Measurements from ENCODE around the gene ISOC2. TPM values are rescaled to one million over a fixed set of nuclear protein-coding genes. Genes with fewer than 3 reads are reported as not detected.
"Not testable (repeated sequence)": the region's sequence is repeated elsewhere in the genome, so short reads cannot be mapped to it uniquely, and the experiment has no call there.

Gene ISOC2
- total RNA-seq, 3 donors from 2014 or later (not counting 1 experiment from before 2014, with no cell fraction given) = 7.2 to 12.4 (median 9.5) TPM

GRCh38 chr19:55497763-55498162, 36.3 kb upstream of the ISOC2 start:
- no peaks in the 10 kb centered on the region for H3K36me3 Mint-ChIP-seq
- no peaks in the 10 kb centered on the region for H3K36me3 ChIP-seq (ENCODE audit: control insufficient read depth, insufficient read depth, low read length)
- no peaks in the 10 kb centered on the region for H3K9me3 Mint-ChIP-seq
- no peak for DNase-seq
- no peaks in the 10 kb centered on the region for H3K9me3 ChIP-seq (ENCODE audit: control insufficient read depth, insufficient read depth, low read length)
- no peak overlapping the region for H3K27ac Mint-ChIP-seq
- ATAC-seq = no peak
- H3K27me3 Mint-ChIP-seq (ENCODE audit: low read depth in 2 of 2) = no peaks in the 10 kb centered on the region
- no peaks in the 10 kb centered on the region for H3K4me1 ChIP-seq (ENCODE audit: control insufficient read depth, insufficient read depth, low read length)
- H3K27me3 ChIP-seq (ENCODE audit: control insufficient read depth, insufficient read depth, low read length) = no peaks in the 10 kb centered on the region
- intact Hi-C loops (cut with micrococcal nuclease) = no loop called here
- TF ChIP-seq CTCF (IDR thresholded peaks at IDR 0.05) = no peak
- WGBS (ENCODE audit: insufficient coverage) = 94% methylated on average over 13 of the region's 13 CpGs
- no peak overlapping the region for H3K27ac ChIP-seq (ENCODE audit: low read length)
- no peak overlapping the region for H3K4me3 Mint-ChIP-seq
- no peaks in the 10 kb centered on the region for H3K4me1 Mint-ChIP-seq
- H3K4me3 ChIP-seq (ENCODE audit: low read length) = no peak overlapping the region

GRCh38 chr19:55496820-55497219, 35.4 kb upstream of the ISOC2 start:
- 87% methylated on average over 10 of the region's 10 CpGs for WGBS (ENCODE audit: insufficient coverage)
- H3K36me3 ChIP-seq (ENCODE audit: control insufficient read depth, insufficient read depth, low read length); H3K9me3 Mint-ChIP-seq; H3K4me1 Mint-ChIP-seq; DNase-seq; ATAC-seq; H3K4me3 ChIP-seq (ENCODE audit: low read length); H3K27me3 Mint-ChIP-seq (ENCODE audit: low read depth in 2 of 2); H3K27ac ChIP-seq (ENCODE audit: low read length); H3K4me3 Mint-ChIP-seq; intact Hi-C loops (cut with micrococcal nuclease); H3K36me3 Mint-ChIP-seq; H3K9me3 ChIP-seq (ENCODE audit: control insufficient read depth, insufficient read depth, low read length); H3K27ac Mint-ChIP-seq; H3K27me3 ChIP-seq (ENCODE audit: control insufficient read depth, insufficient read depth, low read length); H3K4me1 ChIP-seq (ENCODE audit: control insufficient read depth, insufficient read depth, low read length): not testable (repeated sequence)

GRCh38 chr19:55495646-55496349, 34.4 kb upstream of the ISOC2 start:
- DNase-seq = no peak
- peaks cover 0 to 6% of the 10 kb centered on the region in 2 donors for H3K27me3 Mint-ChIP-seq (ENCODE audit: low read depth in 2 of 2)
- Histone ChIP-seq H3K36me3 (ENCODE audit: control insufficient read depth, insufficient read depth, low read length) (no peaks in the 10 kb centered on the region), H3K4me3 (ENCODE audit: low read length) (no peak overlapping the region), H3K27ac (ENCODE audit: low read length) (no peak overlapping the region), H3K4me1 (ENCODE audit: control insufficient read depth, insufficient read depth, low read length) (no peaks in the 10 kb centered on the region), H3K27me3 (ENCODE audit: control insufficient read depth, insufficient read depth, low read length) (no peaks in the 10 kb centered on the region), H3K9me3 (ENCODE audit: control insufficient read depth, insufficient read depth, low read length) (no peaks in the 10 kb centered on the region)
- H3K27ac Mint-ChIP-seq = no peak overlapping the region
- no peaks in the 10 kb centered on the region for H3K36me3 Mint-ChIP-seq
- intact Hi-C loops (cut with micrococcal nuclease) = no loop called here
- no peak overlapping the region for H3K4me3 Mint-ChIP-seq
- no peak for ATAC-seq
- no peak for TF ChIP-seq CTCF (IDR thresholded peaks at IDR 0.05)
- no peaks in the 10 kb centered on the region for H3K4me1 Mint-ChIP-seq
- WGBS (ENCODE audit: insufficient coverage) = 90% methylated on average over 11 of the region's 11 CpGs
- no peaks in the 10 kb centered on the region for H3K9me3 Mint-ChIP-seq

- WGBS (ENCODE audit: insufficient coverage) = 53% methylated on average over 19 of the region's 22 CpGs
- Histone ChIP-seq H3K27ac (ENCODE audit: low read length) (no peak overlapping the region), H3K27me3 (ENCODE audit: control insufficient read depth, insufficient read depth, low read length) (no peaks in the 10 kb centered on the region), H3K4me3 (ENCODE audit: low read length) (no peak overlapping the region), H3K36me3 (ENCODE audit: control insufficient read depth, insufficient read depth, low read length) (no peaks in the 10 kb centered on the region), H3K4me1 (ENCODE audit: control insufficient read depth, insufficient read depth, low read length) (no peaks in the 10 kb centered on the region), H3K9me3 (ENCODE audit: control insufficient read depth, insufficient read depth, low read length) (no peaks in the 10 kb centered on the region)
- Mint-ChIP-seq H3K27me3 (ENCODE audit: low read depth in 2 of 2) (peaks cover 0 to 6% of the 10 kb centered on the region in 2 donors), H3K4me1 (no peaks in the 10 kb centered on the region), H3K36me3 (no peaks in the 10 kb centered on the region), H3K9me3 (no peaks in the 10 kb centered on the region), H3K4me3 (no peak overlapping the region), H3K27ac (no peak overlapping the region)
- ATAC-seq = peak in 1 of 3 donors; percentile 7
- intact Hi-C loops (cut with micrococcal nuclease) = no loop called here
- no peak for TF ChIP-seq CTCF (IDR thresholded peaks at IDR 0.05)
- no peak for DNase-seq
Observed at GRCh38 chr19:55494172-55494761, 32.8 kb upstream of the ISOC2 start.

Data from natural killer cell (primary cell).